CD4-positive, alpha-beta T cell (primary cell): Measurements from ENCODE around the gene FNIP2. TPM values are rescaled to one million over a fixed set of nuclear protein-coding genes. Genes with fewer than 3 reads are reported as not detected.

Source experiments
- ATAC-seq: fragments of 200-7000 bp; cut with Tn5 transposase; one replicate; pipeline ENCODE4 v1.10.0; 2022; ENCODE audit warnings: mild to moderate bottlenecking; ENCODE audit not compliant: poor library complexity
- CTCF ChIA-PET: fragments of 350-600 bp; sonication (Branson Sonifier 250); formaldehyde crosslinking; loops from one replicate; lab custom pipeline; 2021; ENCODE audit warnings: antibody characterized with exemption, inconsistent platforms; lab: Charles Lee
- POLR2A ChIA-PET: fragments of 350-600 bp; sonication (Branson Sonifier 250); formaldehyde crosslinking; loops from one replicate; lab custom pipeline; 2021; ENCODE audit warnings: antibody characterized with exemption, inconsistent platforms; lab: Charles Lee
- DNase-seq, 14 experiments: peaks; one replicate each; pipeline ENCODE4 v3.0.0-alpha.2; 2013 to 2020; ENCODE audit warnings: mixed read lengths in 2 of 14
- H3K27ac ChIP-seq, 2 donors: one replicate each; pipeline versions ENCODE4 v1.5.1 to v1.7.0; 2013; ENCODE audit warnings: low read length in 2 of 2, low read depth in 1 of 2, mild to moderate bottlenecking in 1 of 2
- H3K27me3 ChIP-seq, 2 experiments: 1 replicate in 1 of 2; 2 replicates in 1 of 2; pipeline versions ENCODE4 v1.6.1 to v1.7.0; 2013; ENCODE audit warnings: low read length in 2 of 2, control low read depth in 1 of 2, mild to moderate bottlenecking in 1 of 2, moderate library complexity in 1 of 2; ENCODE audit not compliant: insufficient read depth in 2 of 2, control insufficient read depth in 1 of 2
- H3K36me3 ChIP-seq: one replicate; pipeline ENCODE4 v1.6.1; 2013; ENCODE audit warnings: low read length, control low read depth; ENCODE audit not compliant: insufficient read depth
- H3K4me1 ChIP-seq: one replicate; pipeline ENCODE4 v1.6.1; 2013; ENCODE audit warnings: low read length, control low read depth; ENCODE audit not compliant: insufficient read depth
- H3K4me3 ChIP-seq: one replicate; pipeline ENCODE4 v1.5.1; 2013; ENCODE audit warnings: mild to moderate bottlenecking, low read length, moderate library complexity
- H3K9me3 ChIP-seq, 2 experiments: 1 replicate in 1 of 2; 2 replicates in 1 of 2; pipeline versions ENCODE4 v1.6.1 to v1.7.0; 2013; ENCODE audit warnings: low read length in 2 of 2, mild to moderate bottlenecking in 2 of 2, control low read depth in 1 of 2, moderate library complexity in 1 of 2; ENCODE audit not compliant: control insufficient read depth in 1 of 2, insufficient read depth in 1 of 2
- H3K27ac Mint-ChIP-seq: one replicate; pipeline ENCODE4 v1.8.0; 2020; ENCODE audit warnings: mixed read lengths
- H3K27me3 Mint-ChIP-seq: one replicate; pipeline ENCODE4 v1.8.0; 2021; ENCODE audit warnings: mixed read lengths
- H3K36me3 Mint-ChIP-seq: one replicate; pipeline ENCODE4 v1.8.0; 2021; ENCODE audit warnings: low read depth, mixed read lengths
- H3K4me1 Mint-ChIP-seq: one replicate; pipeline ENCODE4 v1.8.0; 2021; ENCODE audit warnings: low read depth, mixed read lengths
- H3K4me3 Mint-ChIP-seq: one replicate; pipeline ENCODE4 v1.8.0; 2020; ENCODE audit warnings: mild to moderate bottlenecking, mixed read lengths
- H3K9me3 Mint-ChIP-seq: one replicate; pipeline ENCODE4 v1.8.0; 2020; ENCODE audit warnings: mixed read lengths
- CTCF ChIP-seq: fragments of 200-600 bp; IDR thresholded peaks from one replicate; pipeline ENCODE4 v1.8.0; 2022; ENCODE audit warnings: antibody characterized with exemption, mild to moderate bottlenecking
- intact Hi-C, 2 experiments: fragments of 100-400 bp; cut with DNase I in 1 of 2; cut with micrococcal nuclease in 1 of 2; formaldehyde crosslinking; loops; one replicate each; pipeline versions ENCODE4 v1.15.1 to v1.9.0; 2023 to 2025; cut with DNase I, micrococcal nuclease
- total RNA-seq, 174 experiments: library from RNA in 2 of 174; stranded (reverse) in 2 of 174; gene quantifications; one replicate each; pipeline ENCODE4 v1.2.3 and lab custom pipeline; 2021 to 2026

Gene FNIP2
- total RNA-seq, 2 experiments from 2014 or later, result 7.5 to 7.7 TPM

- intact Hi-C loops, result no loop called here
- H3K27ac ChIP-seq, result no peak overlapping the region
- H3K4me1 Mint-ChIP-seq, result no peaks in the 10 kb centered on the region
- no peaks in the 10 kb centered on the region for H3K4me1 ChIP-seq
- H3K36me3 ChIP-seq, result no peaks in the 10 kb centered on the region
- H3K27me3 ChIP-seq, result no peaks in the 10 kb centered on the region
- peaks cover 28% of the 10 kb centered on the region for H3K36me3 Mint-ChIP-seq
- no peaks in the 10 kb centered on the region for H3K27me3 Mint-ChIP-seq
- POLR2A ChIA-PET, result no interaction called here
- DNase-seq, result no peak
- H3K4me3 Mint-ChIP-seq, result no peak overlapping the region
- no peak for TF ChIP-seq CTCF
- ATAC-seq, result no peak
- CTCF ChIA-PET, result interaction anchor here (1.2 kb wide), 1 partner anchor 13 kb away, joined by 3 read pairs; no protein-coding TSS in a partner anchor
- H3K9me3 ChIP-seq, result peaks cover 0 to 10% of the 10 kb centered on the region in 2 experiments
- no peaks in the 10 kb centered on the region for H3K9me3 Mint-ChIP-seq
- H3K27ac Mint-ChIP-seq, result no peak overlapping the region
- no peak overlapping the region for H3K4me3 ChIP-seq
Measured at GRCh38 chr4:158885564-158885963, 116.7 kb downstream of the FNIP2 start.

GRCh38 chr4:158890294-158890693 is 121.5 kb downstream of the FNIP2 start:
- H3K27me3 ChIP-seq, result no peaks in the 10 kb centered on the region
- peaks cover 48% of the 10 kb centered on the region for H3K36me3 Mint-ChIP-seq
- H3K27ac ChIP-seq, result no peak overlapping the region
- peaks cover 3% of the 10 kb centered on the region for H3K36me3 ChIP-seq
- no peaks in the 10 kb centered on the region for H3K4me1 ChIP-seq
- no peaks in the 10 kb centered on the region for H3K9me3 Mint-ChIP-seq
- H3K4me3 ChIP-seq, result no peak overlapping the region
- H3K4me3 Mint-ChIP-seq, result no peak overlapping the region
- intact Hi-C loops, result no loop called here
- H3K27me3 Mint-ChIP-seq, result no peaks in the 10 kb centered on the region
- ChIA-PET POLR2A (no interaction called here), CTCF (no interaction called here)
- no peak for DNase-seq
- no peak for TF ChIP-seq CTCF
- H3K27ac Mint-ChIP-seq, result no peak overlapping the region
- H3K9me3 ChIP-seq, result no peaks in the 10 kb centered on the region
- no peak for ATAC-seq
- H3K4me1 Mint-ChIP-seq, result no peaks in the 10 kb centered on the region

DNA sequence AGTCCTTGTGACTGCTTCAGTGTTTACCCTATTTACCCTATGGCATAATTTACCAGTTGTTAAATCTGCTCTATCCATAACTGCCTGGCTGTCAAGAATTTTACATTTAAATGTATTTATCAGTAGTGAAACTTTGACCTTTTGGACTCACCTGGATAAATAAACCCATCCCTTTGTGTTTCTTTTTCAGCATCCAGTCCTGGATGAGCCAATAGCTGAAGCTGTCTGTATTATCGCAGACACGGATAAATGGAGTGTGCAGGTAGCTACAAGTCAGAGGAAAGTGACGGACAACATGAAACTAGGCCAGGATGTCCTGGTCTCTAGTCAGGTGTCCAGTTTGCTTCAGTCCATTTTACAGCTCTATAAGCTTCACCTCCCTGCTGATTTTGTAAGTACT is 122.4 kb downstream of the FNIP2 start:
- no peaks in the 10 kb centered on the region for H3K9me3 ChIP-seq
- H3K27ac Mint-ChIP-seq, result no peak overlapping the region
- DNase-seq, result no peak
- H3K36me3 ChIP-seq, result peaks cover 3% of the 10 kb centered on the region
- no peak overlapping the region for H3K4me3 ChIP-seq
- H3K4me3 Mint-ChIP-seq, result no peak overlapping the region
- no peaks in the 10 kb centered on the region for H3K27me3 ChIP-seq
- intact Hi-C loops, result no loop called here
- CTCF ChIA-PET, result no interaction called here
- no peaks in the 10 kb centered on the region for H3K4me1 ChIP-seq
- H3K9me3 Mint-ChIP-seq, result no peaks in the 10 kb centered on the region
- H3K27ac ChIP-seq, result no peak overlapping the region
- POLR2A ChIA-PET, result no interaction called here
- peaks cover 50% of the 10 kb centered on the region for H3K36me3 Mint-ChIP-seq
- TF ChIP-seq CTCF, result no peak
- no peaks in the 10 kb centered on the region for H3K4me1 Mint-ChIP-seq
- H3K27me3 Mint-ChIP-seq, result no peaks in the 10 kb centered on the region
- no peak for ATAC-seq
